Measurements from ENCODE around the gene GSK3B. TPM values are rescaled to one million over a fixed set of nuclear protein-coding genes. Genes with fewer than 3 reads are reported as not detected.

The GSK3B gene
- total and polyA plus RNA-seq, 2 donors (not counting 3 experiments of a cell fraction or from before 2014, with no cell fraction given), result 22.1 to 50.1 TPM

- intact Hi-C loops (cut with micrococcal nuclease), result no loop called here
- dilution Hi-C loops (cut with MboI; ENCODE audit: extremely low pct_ligation_motif_present, low sequenced_read_pairs), result no loop called here
- BruUV-seq (replicated peaks), result no TSS peak
- no peak overlapping the region for H2AFZ ChIP-seq (ENCODE audit: low read depth, low read length)
- POLR2A ChIA-PET, result no interaction called here
- no peaks in the 10 kb centered on the region for H3K4me1 ChIP-seq (ENCODE audit: control insufficient read depth, extremely low read depth, insufficient read depth, low read length)
- no peak for DNase-seq (ENCODE audit: low read depth, low spot score)
- H3K4me2 ChIP-seq (ENCODE audit: insufficient read depth, low read length), result no peak overlapping the region
- no peak overlapping the region for H3K27ac ChIP-seq (ENCODE audit: insufficient read depth, low read depth, low read length)
- no peaks in the 10 kb centered on the region for H3K36me3 ChIP-seq (ENCODE audit: control insufficient read depth in 2 of 2, extremely low read depth in 1 of 2, insufficient read depth in 2 of 2, low read length in 2 of 2)
- no peak for FAIRE-seq
- H4K20me1 ChIP-seq (replicated peaks; ENCODE audit: control insufficient read depth, extremely low read depth, insufficient read depth, low read length), result peaks cover 11% of the 10 kb centered on the region
- CTCF ChIA-PET, result no interaction called here
- TF ChIP-seq MAX (IDR thresholded peaks at IDR 0.05; ENCODE audit: insufficient read depth, insufficient read length) (no peak), FOS (IDR thresholded peaks at IDR 0.05; ENCODE audit: borderline replicate concordance, insufficient read depth, low read length) (no peak), JUN (IDR thresholded peaks at IDR 0.05; ENCODE audit: borderline replicate concordance, insufficient read depth, insufficient read length, low read depth) (no peak), CTCF (IDR thresholded peaks at IDR 0.05; ENCODE audit: extremely low read depth in 1 of 2, insufficient read depth in 1 of 2, low read depth in 1 of 2, low read length in 2 of 2) (no peak), MYC (IDR thresholded peaks at IDR 0.05; ENCODE audit: low read depth, low read length) (no peak), EZH2 (IDR thresholded peaks at IDR 0.05; ENCODE audit: borderline replicate concordance, low read depth, low read length, severe bottlenecking) (no peak), POLR2AphosphoS5 (IDR thresholded peaks at IDR 0.05; ENCODE audit: insufficient read depth, low read depth, low read length) (no peak), GATA2 (IDR thresholded peaks at IDR 0.05; ENCODE audit: insufficient read depth, insufficient read length, low read depth, low read length) (no peak), POLR2A (IDR thresholded peaks at IDR 0.05; ENCODE audit: low read depth, low read length) (no peak)
- no peaks in the 10 kb centered on the region for H3K27me3 ChIP-seq (ENCODE audit: control insufficient read depth in 2 of 2, insufficient read depth in 2 of 2, low read length in 2 of 2)
- H3K79me2 ChIP-seq (ENCODE audit: control insufficient read depth, insufficient read depth, low read length), result peaks cover 60% of the 10 kb centered on the region
- H3K9me3 ChIP-seq (replicated peaks; ENCODE audit: control insufficient read depth, insufficient read depth, low read length), result no peaks in the 10 kb centered on the region
- no peaks in the 10 kb centered on the region for H3K9me1 ChIP-seq (replicated peaks; ENCODE audit: control insufficient read depth, extremely low read depth, insufficient read depth, low read length)
- no peak overlapping the region for H3K9ac ChIP-seq (replicated peaks; ENCODE audit: extremely low read depth, insufficient read depth, low read length)
- H3K4me3 ChIP-seq (replicated peaks in 1 of 3; ENCODE audit: insufficient read depth in 1 of 3, low read depth in 1 of 3, low read length in 3 of 3), result no peak overlapping the region
Measured at GRCh38 chr3:119937229-119937628, 157.0 kb downstream of the GSK3B start.
